ENCODE data around the gene GDPD5.

The GDPD5 gene

GRCh38 chr11:75440960-75441803 lies 84.6 kb downstream of the GDPD5 start:
- CTCF ChIA-PET = interaction anchor here (1.0 to 2.7 kb wide), 3 partner anchors 53 to 158 kb away, joined by 4 to 15 read pairs (median 5); no protein-coding TSS in a partner anchor
- POLR2A ChIA-PET = no interaction called here
- no peak for DNase-seq (ENCODE audit: extremely low spot score)
- no peak for TF ChIP-seq CTCF (IDR thresholded peaks at IDR 0.05; ENCODE audit: control extremely low read depth, extremely low read depth, low read depth, missing control alignments)

DNA sequence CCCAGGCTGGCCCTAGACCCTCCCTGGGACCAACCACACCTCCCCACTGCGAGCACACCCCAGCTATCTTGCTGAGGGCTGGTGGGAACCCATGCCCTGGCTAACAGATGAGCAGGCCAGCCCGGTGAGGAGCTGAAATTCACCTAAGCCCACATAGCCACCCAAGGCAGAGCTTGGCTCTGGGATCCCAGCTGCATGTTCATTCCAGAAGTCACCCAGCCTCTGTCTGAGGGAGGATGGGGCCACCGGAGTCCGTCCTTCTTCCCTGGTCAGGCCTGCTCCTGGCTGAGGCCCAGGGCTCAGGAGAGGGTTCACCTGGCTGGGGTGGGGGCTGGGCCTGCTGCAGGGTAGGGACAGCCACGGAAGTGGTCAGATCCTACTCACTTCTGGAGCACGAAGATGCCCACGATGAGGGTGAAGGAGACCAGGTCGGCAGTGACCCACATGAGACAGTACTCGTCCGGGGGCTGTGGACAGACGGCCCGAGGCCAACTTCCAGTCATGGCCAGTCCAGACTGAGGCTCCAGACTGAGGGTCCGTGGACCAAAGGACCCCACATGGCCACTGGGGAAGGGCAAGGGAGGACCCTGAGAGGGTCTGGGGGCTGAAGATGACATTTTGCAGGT lies 86.1 kb downstream of the GDPD5 start:
- ChIA-PET POLR2A (interaction anchor here (0.5 kb wide), 1 partner anchor 86 kb away, joined by 3 read pairs; the partner anchor contains the start of gene GDPD5), CTCF (interaction anchor here (1.0 to 1.6 kb wide), 4 partner anchors 31 to 92 kb away, joined by 3 to 5 read pairs (median 3); partner anchors contain the start of gene GDPD5)
- no peak for TF ChIP-seq CTCF (IDR thresholded peaks at IDR 0.05; ENCODE audit: control extremely low read depth, extremely low read depth, low read depth, missing control alignments)
- no peak for DNase-seq (ENCODE audit: extremely low spot score)

GRCh38 chr11:75439026-75439425 lies 86.7 kb downstream of the GDPD5 start:
- no peak for TF ChIP-seq CTCF (IDR thresholded peaks at IDR 0.05; ENCODE audit: control extremely low read depth, extremely low read depth, low read depth, missing control alignments)
- CTCF ChIA-PET = interaction anchor here (1.0 to 1.3 kb wide), 2 partner anchors 31 to 93 kb away, joined by 3 read pairs; no protein-coding TSS in a partner anchor
- POLR2A ChIA-PET = interaction anchor here (0.5 kb wide), 1 partner anchor 87 kb away, joined by 3 read pairs; the partner anchor contains the start of gene GDPD5
- DNase-seq (ENCODE audit: extremely low spot score) = no peak

DNA sequence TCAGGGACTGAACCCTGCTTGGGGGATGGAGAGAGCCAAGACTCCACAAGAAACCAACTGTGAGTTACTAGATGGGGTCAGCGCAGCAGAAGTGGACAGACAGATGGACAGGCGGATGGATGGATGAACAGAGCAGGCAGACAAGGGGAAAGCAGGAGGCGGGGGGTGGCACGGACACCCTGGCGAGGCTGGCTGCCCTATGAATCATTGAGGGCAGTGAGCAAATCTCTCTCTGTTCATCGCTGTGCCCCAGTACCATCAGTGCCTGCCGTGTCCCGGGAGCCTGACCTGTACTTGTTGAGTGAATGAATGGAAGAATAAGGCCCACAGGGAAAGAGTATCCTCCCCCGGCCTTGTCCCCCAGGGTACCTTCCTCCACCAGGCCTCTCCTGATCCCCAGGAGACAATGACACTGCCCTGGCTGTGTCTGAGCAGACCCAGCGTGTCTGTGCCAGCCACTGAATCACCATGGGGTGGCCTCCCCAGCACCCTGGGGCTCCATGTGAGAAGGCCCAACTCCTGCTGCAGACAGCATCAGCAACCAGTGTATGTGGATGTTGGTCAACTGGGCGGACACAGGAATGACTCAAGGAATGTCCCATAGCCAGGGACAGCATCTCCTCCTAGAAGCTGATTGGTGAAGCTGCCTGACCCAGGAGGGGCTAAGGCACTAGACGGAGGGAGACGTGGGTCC lies 87.6 kb downstream of the GDPD5 start:
- no peak for DNase-seq (ENCODE audit: extremely low spot score)
- POLR2A ChIA-PET = no interaction called here
- CTCF ChIA-PET = no interaction called here
- TF ChIP-seq CTCF (IDR thresholded peaks at IDR 0.05; ENCODE audit: control extremely low read depth, extremely low read depth, low read depth, missing control alignments) = no peak

GRCh38 chr11:75436806-75437205 lies 88.9 kb downstream of the GDPD5 start:
- CTCF ChIA-PET = interaction anchor here (1.1 to 2.2 kb wide), 3 partner anchors 29 to 96 kb away, joined by 3 to 6 read pairs (median 3); no protein-coding TSS in a partner anchor
- TF ChIP-seq CTCF (IDR thresholded peaks at IDR 0.05; ENCODE audit: control extremely low read depth, extremely low read depth, low read depth, missing control alignments) = no peak
- POLR2A ChIA-PET = interaction anchor here (1.4 kb wide), 1 partner anchor 29 kb away, joined by 5 read pairs; no protein-coding TSS in a partner anchor
- DNase-seq (ENCODE audit: extremely low spot score) = no peak

DNA sequence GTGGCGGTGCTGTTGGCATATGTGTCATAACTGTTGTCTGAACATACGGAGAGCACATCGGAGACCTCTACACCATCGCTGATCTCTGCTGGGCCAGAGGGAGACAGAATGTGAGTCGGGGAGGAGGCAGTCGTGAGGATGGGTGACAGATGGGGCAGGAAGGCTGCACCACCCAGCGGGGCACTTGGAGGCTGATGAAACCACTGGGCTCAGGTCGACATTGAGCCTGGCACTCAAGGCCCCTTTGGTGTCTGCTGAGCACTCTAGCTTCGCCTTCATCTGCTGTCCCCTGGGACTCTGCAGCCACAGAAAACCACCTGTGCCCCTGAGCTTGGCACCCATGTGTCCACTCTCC lies 90.2 kb downstream of the GDPD5 start:
- ChIA-PET CTCF (interaction anchor here (1.0 to 2.2 kb wide), 4 partner anchors 9 to 98 kb away, joined by 3 to 8 read pairs (median 4); no protein-coding TSS in a partner anchor), POLR2A (no interaction called here)

More for the DNA sequence above, 90.2 kb downstream of the GDPD5 start:
- no peak for TF ChIP-seq CTCF (IDR thresholded peaks at IDR 0.05; ENCODE audit: control extremely low read depth, extremely low read depth, low read depth, missing control alignments)
- DNase-seq (ENCODE audit: extremely low spot score) = no peak
